Amniotic epithelial cell (primary cell): ENCODE results near the gene COL4A2.

Source experiments
- DNase-seq: peaks from one replicate; pipeline ENCODE4 v3.0.0-alpha.2; 2010; ENCODE audit warnings: low read depth

COL4A2 gene

GRCh38 chr13:110290153-110290552 lies 16.9 kb upstream of the COL4A2 start:
- no peak for DNase-seq

- DNase-seq: no peak
Measured at GRCh38 chr13:110290826-110291225, 16.3 kb upstream of the COL4A2 start.

DNA sequence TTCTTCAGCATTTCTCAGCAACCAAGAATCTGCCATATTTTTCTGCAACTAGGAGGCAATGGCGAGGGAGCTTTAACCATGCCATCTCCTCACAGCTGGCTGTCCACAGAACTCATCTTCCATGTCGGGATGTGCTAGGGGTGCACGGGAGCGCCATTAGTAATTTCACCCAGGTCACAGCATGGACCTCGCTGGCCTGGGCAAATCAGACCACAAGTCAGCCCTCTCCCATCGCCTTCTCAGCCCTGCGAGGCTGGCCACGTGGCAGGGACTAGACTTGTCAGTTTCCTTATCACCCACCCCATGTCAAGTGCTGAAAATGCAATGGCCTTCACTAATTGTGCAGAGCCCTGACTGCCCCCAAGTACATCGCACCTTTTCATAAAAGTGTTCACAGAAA lies 15.8 kb upstream of the COL4A2 start:
- no peak for DNase-seq

- DNase-seq: no peak
Measured at GRCh38 chr13:110293037-110293436, 14.0 kb upstream of the COL4A2 start.

GRCh38 chr13:110293649-110294048 lies 13.4 kb upstream of the COL4A2 start:
- DNase-seq: no peak

DNA sequence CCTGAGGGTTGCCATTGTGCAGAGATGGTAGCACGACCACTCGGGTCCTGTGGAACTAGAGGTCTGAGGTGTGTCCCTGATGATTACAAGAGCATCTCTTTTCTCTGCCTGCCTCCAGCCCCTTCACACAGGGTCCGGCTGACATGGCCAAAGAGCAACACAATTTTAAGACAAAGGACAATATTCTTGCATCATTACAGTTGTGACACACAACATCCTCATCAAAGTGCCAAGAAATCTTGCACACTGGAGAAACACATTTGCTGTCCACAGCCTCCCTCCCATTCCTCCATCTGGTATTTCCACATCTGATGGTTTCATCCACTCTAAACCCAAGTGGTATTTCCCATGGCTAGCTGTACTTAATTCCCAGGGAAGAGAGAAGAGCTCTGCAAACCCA lies 12.9 kb upstream of the COL4A2 start:
- DNase-seq: peak; percentile 76

GRCh38 chr13:110294622-110295021 lies 12.5 kb upstream of the COL4A2 start:
- DNase-seq: no peak

DNA sequence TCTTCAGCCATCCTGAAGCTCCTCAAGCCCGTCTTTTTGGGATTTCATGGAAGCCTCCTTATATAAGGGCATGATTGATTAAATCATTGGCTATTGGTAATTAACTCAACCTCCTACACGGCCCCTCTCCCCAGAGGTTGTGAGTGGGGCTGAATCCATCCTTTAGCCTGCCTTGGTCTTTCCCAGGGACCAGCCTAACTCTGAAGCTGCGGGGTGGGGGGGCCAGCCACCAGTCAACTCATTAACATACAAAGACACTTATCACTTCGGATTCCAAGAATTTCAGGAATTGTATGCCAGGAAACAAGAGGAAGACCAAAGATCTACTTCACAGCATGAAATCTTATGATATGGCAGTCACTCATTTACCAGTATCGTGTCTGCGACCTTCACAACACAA lies 10.1 kb upstream of the COL4A2 start:
- DNase-seq: no peak

DNA sequence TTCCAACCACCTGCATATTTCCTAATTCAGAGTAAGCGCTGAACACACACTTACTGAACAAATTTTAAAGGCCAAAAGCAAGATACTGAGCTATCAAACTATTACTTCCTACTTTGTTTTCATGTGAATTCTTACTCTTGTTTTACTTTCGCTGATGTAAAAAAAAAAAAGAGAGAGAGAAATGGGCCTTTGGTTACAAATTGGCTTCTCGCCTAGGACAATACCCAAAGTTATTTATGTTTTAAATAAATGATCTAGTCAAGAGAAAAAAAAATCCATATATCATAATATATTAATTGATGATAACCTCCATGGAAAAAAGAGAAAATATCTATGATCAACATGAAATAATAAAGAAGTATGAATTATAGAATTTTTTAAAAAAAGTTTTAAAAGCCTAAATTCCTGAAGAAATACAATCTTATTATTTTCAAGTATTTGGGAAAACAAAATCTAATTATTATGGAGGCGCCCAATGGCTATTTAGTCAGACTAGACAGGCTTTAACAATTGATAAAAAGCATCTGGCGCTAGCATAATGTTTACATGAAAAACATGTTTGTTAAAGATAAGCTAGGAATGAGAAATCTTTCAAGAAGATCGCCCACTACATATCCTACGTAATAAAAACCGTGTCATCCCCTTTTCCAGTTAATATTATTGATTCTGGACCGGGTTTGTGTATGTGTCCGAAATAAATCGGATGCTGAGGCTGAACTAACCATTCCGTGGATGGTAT lies 9.1 kb upstream of the COL4A2 start:
- DNase-seq: peak; percentile 62

DNA sequence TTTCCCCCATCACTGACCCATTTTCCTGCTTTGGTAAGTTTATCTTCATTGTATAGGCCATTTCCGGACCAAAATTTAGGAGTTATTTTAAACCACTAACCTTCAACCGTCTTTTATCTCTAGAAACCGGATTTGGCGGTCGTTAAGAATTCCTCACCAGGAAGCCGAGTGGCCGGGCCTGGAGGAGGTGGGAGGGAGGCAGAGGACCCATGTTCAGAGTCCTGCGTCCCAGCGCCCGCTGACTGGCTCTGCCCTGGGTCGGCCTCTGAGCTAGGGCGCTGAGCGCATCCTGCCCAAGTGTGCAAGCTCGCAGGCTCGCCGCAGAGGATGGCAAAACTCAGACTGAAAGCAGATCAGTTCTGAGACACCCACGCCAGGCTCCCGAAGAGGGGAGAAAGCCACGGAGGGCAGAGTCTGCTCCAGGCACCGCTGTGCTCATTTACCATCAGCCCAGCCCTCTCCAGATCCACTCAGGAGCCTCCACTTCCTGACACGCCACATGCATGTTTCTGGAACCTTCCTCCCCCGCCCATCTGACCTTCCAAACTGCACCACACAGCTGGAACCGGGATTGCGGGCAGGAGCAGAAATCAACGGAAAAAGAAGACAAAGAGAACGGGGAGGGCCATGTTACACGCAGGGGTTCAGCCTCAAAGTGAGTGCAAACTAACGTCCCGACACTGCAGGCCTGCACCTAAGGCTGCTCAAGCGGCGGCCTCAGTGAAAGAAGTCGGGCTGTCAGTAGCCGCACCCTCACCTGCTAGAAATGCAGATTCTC lies 8.4 kb upstream of the COL4A2 start:
- peak; percentile 89 for DNase-seq

DNA sequence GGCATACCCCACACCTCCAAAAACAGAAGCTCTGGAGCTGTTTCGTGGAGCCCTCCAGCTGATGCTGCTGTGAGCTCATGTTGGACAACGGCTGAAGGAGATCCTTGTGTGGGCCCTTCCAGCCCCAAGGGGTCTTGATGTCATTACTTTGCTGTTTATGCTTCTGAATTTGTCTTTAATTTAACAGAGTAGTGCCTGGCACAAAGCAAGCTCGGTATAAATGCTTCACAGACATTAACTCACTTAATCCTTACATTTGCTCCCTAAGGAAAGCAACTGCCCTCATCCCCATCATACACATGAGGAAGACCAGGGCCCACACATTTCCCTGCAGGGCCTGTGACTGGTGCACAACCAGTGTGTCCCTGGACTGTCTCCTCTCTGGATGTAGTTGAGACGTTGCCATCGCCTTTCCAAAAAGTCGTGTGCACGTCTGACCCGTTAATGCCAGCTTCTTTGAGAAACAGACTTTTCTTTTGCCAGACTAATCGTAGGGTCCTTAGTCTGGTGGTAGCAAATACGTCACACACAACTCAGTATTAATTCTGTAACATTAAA lies 7.7 kb upstream of the COL4A2 start:
- DNase-seq: no peak

- DNase-seq: peak; percentile 91
Measured at GRCh38 chr13:110300090-110300815, 6.8 kb upstream of the COL4A2 start.

- no peak for DNase-seq
Measured at GRCh38 chr13:110301083-110301482, 6.0 kb upstream of the COL4A2 start.

DNA sequence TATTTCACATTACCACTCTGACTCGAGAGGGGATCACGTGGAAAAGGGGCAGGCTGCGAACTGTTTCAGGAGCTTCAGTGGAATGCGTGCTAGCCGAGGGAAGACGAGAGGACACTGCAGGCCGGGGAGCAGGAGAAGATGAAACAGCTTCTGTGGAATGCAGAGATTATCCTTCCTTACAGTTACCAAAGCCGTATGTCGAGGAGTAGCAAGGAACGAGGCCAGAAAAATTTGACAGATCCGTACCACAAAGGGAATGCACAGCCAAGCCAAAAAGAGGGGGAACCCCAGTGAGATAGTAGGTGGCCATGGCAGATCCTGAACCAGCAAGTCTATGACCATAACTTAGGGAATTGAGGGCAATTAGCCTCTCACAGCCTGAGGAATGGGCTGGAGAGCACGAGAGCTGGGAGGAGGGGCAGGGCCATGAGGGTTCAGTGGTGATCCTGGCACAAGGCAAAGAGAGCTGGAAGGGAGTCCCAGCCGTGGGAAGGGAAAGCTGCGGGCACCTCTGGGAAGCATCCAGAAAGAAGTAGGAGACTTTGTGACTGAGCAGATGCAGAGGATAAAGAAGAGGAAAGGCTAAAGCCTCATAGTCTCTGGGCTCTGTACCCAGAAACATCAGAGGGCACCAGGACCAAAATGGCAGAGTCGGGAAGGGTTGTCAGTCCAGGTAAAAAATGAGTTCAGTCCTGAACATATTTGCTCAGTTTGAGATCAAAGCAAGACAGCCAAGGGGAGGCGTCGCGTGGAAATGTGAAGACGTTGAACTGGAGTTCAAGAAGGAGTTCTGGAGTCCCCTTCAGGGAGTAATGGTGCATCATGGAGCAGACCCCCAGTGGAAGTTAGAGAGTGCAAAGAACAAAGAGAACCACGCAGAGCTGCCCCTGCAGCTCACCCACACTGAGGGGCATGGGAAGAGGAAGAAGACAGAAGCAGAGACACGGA lies 5.2 kb upstream of the COL4A2 start:
- peak; percentile 98 for DNase-seq

DNA sequence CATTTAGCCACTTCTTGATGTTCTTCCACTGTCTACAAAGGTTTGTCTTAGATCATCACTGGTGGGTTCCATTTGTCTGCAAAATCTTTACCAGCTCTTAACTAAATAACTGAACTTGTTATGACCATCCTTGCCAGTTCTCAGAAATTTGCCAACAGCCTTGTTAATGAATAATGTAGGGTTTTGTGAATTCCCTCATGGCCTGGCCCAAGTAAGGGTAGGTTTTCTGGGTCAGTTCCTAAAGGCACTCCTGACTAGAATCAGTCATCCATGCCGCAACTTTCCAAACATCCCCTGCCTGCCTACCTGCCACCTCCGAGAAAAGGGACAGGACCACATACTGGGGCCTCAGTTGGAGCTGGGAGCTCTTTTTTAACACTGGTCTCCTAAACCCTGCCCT lies 4.1 kb upstream of the COL4A2 start:
- no peak for DNase-seq

- DNase-seq: no peak
Measured at GRCh38 chr13:110303644-110304043, 3.4 kb upstream of the COL4A2 start.

- DNase-seq: peak; percentile 77
Measured at GRCh38 chr13:110304256-110304655, 2.8 kb upstream of the COL4A2 start.

DNA sequence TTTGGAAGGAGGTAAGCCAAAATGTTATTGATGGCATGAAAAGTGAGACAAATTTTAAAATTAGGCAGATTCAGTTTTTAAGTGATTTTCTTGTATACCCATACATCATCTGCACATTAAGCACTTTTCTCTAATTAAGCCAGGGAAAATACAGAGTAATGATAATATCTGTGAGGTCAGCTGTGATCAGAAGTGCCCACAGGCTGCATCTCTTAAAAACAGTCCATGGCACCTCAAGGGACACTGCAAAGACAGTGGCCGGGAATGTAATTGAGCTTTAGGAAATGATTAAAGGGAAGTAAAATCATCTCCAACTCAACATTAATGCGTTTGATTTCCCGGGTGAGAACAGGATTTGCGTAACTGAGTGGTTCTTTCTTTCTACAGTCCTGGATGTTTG lies 2.1 kb upstream of the COL4A2 start:
- DNase-seq: no peak

- no peak for DNase-seq
Measured at GRCh38 chr13:110305544-110305943, 1.5 kb upstream of the COL4A2 start.

DNA sequence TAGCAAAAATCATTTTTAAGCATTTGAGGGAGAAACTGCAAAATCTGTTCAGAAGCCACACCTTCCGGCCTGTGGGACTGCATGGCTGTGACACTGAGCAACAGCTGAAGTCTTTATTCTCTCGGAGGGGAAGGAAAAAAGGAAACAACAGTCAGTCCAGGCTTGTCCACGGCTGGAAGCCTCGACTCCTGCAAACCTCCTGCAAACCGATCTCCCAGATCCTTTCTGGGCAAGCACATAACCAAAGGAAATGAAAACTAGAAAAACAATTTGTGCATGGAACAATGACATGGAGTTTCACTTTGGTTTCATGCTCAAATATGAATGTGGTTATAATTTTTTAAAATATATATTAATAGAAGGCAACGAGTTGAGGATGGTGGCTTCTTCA lies 1.1 kb upstream of the COL4A2 start:
- DNase-seq: no peak

DNA sequence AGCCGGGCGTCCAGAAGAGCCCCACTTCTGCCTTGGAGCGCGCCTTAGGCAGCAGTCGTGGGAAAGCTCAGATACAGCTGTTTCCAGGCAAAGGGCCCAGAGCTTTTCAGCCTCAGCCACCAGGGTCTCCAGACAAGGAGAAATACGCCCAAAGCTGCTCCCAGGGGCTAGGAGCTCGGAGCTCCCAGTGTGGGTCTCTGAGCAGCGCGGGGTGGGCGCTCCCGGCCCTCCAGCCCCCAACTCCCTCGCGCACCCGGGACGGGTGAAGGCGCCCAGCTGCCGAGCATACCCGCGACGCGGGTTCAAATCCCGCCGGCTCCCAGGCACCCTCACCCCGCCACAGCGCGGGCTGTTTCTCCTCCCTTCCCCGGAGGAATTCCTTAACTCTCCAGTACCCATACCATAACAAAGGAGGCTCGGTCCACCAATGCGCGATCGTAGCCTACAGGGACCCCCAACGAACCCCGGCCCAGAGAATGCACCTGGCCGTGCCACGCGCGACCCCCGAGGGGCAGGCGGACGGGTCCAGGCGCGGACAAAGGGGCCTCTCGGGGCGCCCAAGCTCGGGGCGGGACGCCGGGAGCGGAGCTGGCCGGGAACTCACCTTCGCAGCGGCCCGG lies 634 bp upstream of the COL4A2 start:
- DNase-seq: peak; percentile 48
